ENCODE results near the gene CCDC197.
A peak's percentile ranks its signal among the peaks of the same experiment; 100 is the strongest.

The CCDC197 gene

GRCh38 chr14:94027566-94028449 lies 30.7 kb downstream of the CCDC197 start:
- ATAC-seq = no peak

- ATAC-seq = peak; percentile 18 to 21
Observed at GRCh38 chr14:94028450-94028826, 31.3 kb downstream of the CCDC197 start.

DNA sequence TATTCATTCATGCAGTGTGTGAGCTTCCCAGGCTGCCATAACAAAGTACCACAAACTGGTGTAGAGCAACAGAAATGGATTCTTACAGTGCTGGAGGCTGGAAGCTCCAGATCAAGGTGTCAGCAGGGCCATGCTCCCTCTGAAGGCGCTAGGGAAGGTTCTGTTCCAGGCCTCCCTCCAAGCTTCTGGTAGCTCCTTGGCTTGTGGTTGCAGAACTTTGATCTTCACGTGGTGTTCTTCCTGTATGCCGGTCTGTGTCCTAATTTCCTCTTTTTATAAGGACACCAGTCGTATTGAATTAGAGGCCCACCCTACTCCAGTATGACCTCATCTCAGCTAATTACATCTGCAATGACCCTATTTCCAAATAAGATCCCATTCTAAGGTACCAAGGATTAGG lies 32.2 kb downstream of the CCDC197 start:
- no peak for ATAC-seq

- ATAC-seq = no peak
Observed at GRCh38 chr14:94029671-94030203, 32.6 kb downstream of the CCDC197 start.

DNA sequence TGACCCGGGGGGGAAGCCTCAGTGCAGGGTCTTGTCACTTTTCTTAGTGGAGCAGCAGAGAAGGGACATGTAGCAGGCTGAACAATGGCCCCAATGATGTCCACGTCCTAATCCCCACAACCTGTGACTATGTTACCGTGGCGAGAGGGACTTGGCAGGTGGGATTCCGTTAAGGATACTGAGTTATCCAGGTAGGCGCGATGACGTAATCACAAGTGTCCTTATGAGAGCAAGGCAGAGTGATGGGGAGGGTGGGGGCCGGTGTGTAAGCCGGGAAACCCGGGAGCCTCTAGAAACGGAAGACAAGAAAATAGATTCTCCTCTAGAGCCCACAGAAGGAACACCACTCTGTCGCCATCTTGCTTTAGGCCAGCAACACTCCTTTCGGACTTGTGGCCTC lies 33.5 kb downstream of the CCDC197 start:
- no peak for ATAC-seq

GRCh38 chr14:94031161-94031882 lies 34.2 kb downstream of the CCDC197 start:
- ATAC-seq = no peak

- no peak for ATAC-seq
Observed at GRCh38 chr14:94031883-94032279, 34.8 kb downstream of the CCDC197 start.

GRCh38 chr14:94034886-94035285 lies 37.8 kb downstream of the CCDC197 start:
- no peak for ATAC-seq

- peak; percentile 92 for ATAC-seq
Observed at GRCh38 chr14:94036313-94037167, 39.4 kb downstream of the CCDC197 start.

GRCh38 chr14:94037954-94038353 lies 40.9 kb downstream of the CCDC197 start:
- no peak for ATAC-seq

- ATAC-seq = no peak
Observed at GRCh38 chr14:94038510-94038909, 41.4 kb downstream of the CCDC197 start.

GRCh38 chr14:94038921-94039629 lies 42.0 kb downstream of the CCDC197 start:
- no peak for ATAC-seq

GRCh38 chr14:94040247-94040646 lies 43.1 kb downstream of the CCDC197 start:
- no peak for ATAC-seq

DNA sequence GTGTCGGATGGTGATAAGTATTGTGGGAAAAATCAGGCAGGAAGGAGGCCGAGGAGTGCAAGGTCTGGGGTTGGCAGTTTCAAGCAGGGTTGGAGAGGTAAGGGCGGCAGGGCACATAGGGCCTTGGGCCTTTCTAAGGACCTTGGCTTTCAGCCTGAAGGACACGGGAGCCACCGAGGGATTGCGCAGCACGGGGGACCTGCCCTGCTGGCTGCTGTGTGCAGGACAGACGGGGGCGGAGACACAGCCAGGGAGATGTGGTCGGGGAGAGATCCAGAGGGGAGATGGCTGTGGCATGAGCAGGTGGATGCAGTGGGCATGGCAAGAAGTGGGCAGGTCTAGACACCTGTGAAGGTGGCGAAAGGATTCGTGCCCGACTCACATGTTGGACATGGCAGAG lies 43.7 kb downstream of the CCDC197 start:
- ATAC-seq = no peak

- no peak for ATAC-seq
Observed at GRCh38 chr14:94041551-94042346, 44.6 kb downstream of the CCDC197 start.

DNA sequence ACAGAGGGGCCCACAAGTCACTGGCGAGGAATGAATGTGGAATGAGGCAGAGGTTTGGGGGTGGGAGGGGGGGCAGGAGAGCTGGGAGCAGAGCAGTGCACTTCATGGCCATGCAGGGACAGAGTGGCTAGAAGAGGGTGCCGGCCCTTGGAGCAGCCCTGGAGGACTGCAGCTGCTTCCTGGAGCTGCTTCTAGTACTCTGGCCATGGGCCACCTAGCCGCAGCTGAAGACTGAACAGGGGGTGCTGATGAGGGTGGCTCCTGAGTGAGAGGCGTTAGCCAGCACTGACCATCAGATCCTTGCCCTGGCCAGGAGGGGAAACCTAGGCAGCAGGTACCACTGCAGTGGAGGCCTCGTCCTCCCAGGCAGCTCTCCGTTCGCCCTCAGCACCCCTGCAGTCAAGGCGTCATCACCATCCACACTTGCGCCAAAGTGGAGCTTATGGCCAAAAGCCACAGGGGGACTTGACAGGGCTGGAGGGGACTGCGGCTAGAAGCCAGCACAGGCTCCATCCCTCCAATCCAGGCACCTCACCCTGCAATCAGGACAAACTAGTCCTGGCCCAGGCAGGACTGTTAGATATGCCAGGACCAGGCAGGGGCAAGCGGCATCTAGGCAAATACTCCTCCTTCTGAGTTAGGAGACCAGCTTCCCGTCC lies 45.5 kb downstream of the CCDC197 start:
- ATAC-seq = no peak

DNA sequence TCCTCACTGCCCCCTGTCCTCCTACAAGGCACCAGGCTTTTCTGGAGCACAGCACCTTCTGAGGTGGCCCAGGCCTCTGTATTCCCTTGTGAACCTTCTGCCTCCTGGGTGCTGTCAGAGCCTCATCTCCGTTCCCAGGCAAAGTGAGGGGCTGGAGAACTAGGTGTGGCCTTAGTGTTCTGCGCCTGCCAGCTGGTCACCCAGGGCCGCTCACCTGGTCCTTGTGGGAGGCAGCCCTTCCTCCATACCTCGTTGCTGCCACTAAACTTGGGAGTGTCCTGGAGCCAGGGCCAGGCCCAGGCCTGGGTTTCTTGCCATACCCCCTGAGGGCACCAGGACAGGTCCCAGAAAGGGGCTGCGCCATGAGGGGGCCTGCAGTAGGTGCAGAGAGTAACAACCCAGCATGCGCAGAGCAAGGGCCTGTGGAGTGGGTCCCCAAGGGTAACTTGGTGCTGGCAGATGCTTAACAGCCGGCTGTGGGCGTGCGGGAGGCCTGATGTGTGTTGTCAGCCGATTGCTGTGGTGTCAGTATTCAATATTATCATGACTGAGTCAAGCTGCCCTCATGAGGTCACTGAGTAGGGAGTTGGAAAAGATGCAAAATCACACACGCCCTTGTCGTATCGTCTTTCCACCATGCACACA lies 46.1 kb downstream of the CCDC197 start:
- ATAC-seq = peak in 1 of 2 donors; percentile 15

- ATAC-seq = no peak
Observed at GRCh38 chr14:94043756-94044475, 46.8 kb downstream of the CCDC197 start.

- ATAC-seq = no peak
Observed at GRCh38 chr14:94044476-94045091, 47.5 kb downstream of the CCDC197 start.

All from activated CD4-positive, CD25-positive, alpha-beta regulatory T cell treated with anti-CD3 and anti-CD28 coated beads, Interleukin-2, amount 50 U/mL, for 24 hours (primary cell).